ENCODE results near the gene NCMAP. TPM values are rescaled to one million over a fixed set of nuclear protein-coding genes. Genes with fewer than 3 reads are reported as not detected.
"Not testable (repeated sequence)": the region's sequence is repeated elsewhere in the genome, so short reads cannot be mapped to it uniquely, and the experiment has no call there.

NCMAP gene
- total and polyA plus RNA-seq, 2 of the 8 experiments (the other 6 are each of a cell fraction or from before 2014, with no cell fraction given): 0.21 to 0.39 TPM

DNA sequence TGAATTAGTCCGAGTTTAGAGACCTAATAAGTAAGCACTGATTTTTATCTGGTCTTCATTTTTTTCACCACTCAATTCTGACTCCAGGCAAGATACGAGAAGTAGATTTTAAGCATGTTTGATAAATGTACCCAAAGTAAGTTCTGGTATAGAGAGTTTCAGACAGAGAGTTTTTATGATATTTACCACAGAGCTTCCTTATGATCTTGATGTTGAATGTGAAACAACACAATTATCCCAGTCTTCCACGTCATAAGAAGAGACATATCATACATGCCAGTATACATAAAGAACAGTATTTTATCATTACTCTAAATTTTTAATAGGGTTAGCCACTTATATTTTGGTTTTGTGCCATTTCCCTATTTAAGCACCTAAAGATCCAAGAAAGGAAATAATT is 7.8 kb upstream of the NCMAP start (continued):
- TF ChIP-seq CTCF (IDR thresholded peaks at IDR 0.05; ENCODE audit: control extremely low read depth in 1 of 3, insufficient read depth in 1 of 3, low read depth in 1 of 3, low read length in 3 of 3) (no peak), HDAC2 (IDR thresholded peaks at IDR 0.05; ENCODE audit: borderline replicate concordance in 1 of 2, low read depth in 2 of 2, low read length in 2 of 2) (no peak), TAF7 (optimal IDR thresholded peaks at IDR 0.05; ENCODE audit: borderline replicate concordance, low read depth, low read length) (no peak), ASH2L (IDR thresholded peaks at IDR 0.05; ENCODE audit: low read length) (no peak), BCL11A (IDR thresholded peaks at IDR 0.05; ENCODE audit: low read depth in 2 of 2, low read length in 2 of 2) (no peak), JUND (IDR thresholded peaks at IDR 0.05; ENCODE audit: low read length) (no peak), CTBP2 (IDR thresholded peaks at IDR 0.05; ENCODE audit: borderline replicate concordance, insufficient read depth, insufficient read length, low read length) (no peak)

DNA sequence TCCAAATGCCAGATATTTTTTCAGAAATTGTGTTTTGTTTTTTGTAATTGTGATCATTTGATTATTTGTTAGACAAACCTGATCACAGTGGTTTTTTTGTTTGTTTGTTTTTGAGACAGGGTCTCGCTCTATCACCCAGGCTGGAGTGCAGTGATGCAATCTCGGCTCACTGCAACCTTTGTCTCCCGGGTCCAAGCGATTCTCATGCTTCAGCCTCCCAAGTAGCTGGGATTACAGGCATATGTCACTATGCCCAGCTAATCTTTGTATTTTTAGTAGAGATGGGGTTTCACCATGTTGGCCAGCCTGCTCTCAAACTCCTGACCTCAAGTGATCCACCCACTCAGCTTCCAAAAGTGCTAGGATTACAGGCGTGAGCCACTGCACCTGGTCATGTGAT is 6.7 kb upstream of the NCMAP start:
- H2BK12ac ChIP-seq (ENCODE audit: low read depth, low read length); H3K9ac ChIP-seq (replicated peaks in 1 of 4; ENCODE audit: extremely low read depth in 1 of 4, low read depth in 3 of 4, low read length in 3 of 4); H3K4me2 ChIP-seq (ENCODE audit: insufficient read depth in 1 of 2, low read depth in 2 of 2, low read length in 2 of 2); H2BK15ac ChIP-seq (ENCODE audit: low read length); H2BK120ac ChIP-seq (replicated peaks; ENCODE audit: low read depth, low read length); H4K5ac ChIP-seq (ENCODE audit: insufficient read length, low read depth, low read length); H4K20me1 ChIP-seq (replicated peaks in 1 of 2; ENCODE audit: control insufficient read depth in 1 of 2, insufficient read depth in 2 of 2, low read length in 2 of 2); H2BK5ac ChIP-seq (ENCODE audit: low read depth, low read length); H2AK5ac ChIP-seq (ENCODE audit: low read depth, low read length); H3K79me2 ChIP-seq (ENCODE audit: control insufficient read depth in 1 of 2, insufficient read depth in 2 of 2, low read length in 2 of 2); H3K18ac ChIP-seq (ENCODE audit: extremely low read depth, low read length); H3K27me3 ChIP-seq (replicated peaks in 1 of 4; ENCODE audit: control insufficient read depth in 3 of 4, extremely low read depth in 1 of 4, insufficient read depth in 3 of 4, low read length in 3 of 4); H2AFZ ChIP-seq (ENCODE audit: low read length); H3K79me1 ChIP-seq (ENCODE audit: low read depth, low read length); H3K23ac ChIP-seq (ENCODE audit: insufficient read length); H3K27ac ChIP-seq (ENCODE audit: low read depth, low read length); H4K91ac ChIP-seq (replicated peaks; ENCODE audit: insufficient read length, low read length); H4K8ac ChIP-seq (ENCODE audit: extremely low read depth, insufficient read depth, low read length); H3K4ac ChIP-seq (replicated peaks; ENCODE audit: insufficient read length, low read depth, low read length); H3K36me3 ChIP-seq (ENCODE audit: control insufficient read depth in 2 of 4, insufficient read depth in 4 of 4, low read length in 3 of 4); H3K23me2 ChIP-seq (ENCODE audit: low read depth, low read length); H3K4me1 ChIP-seq (replicated peaks in 1 of 4; ENCODE audit: control insufficient read depth in 3 of 4, insufficient read depth in 4 of 4, low read length in 3 of 4); DNase-seq (ENCODE audit: low read depth in 1 of 2, low spot score in 2 of 2); H3K4me3 ChIP-seq (ENCODE audit: extremely low read depth in 1 of 4, insufficient read depth in 2 of 4, low read depth in 3 of 4, low read length in 4 of 4); H3K14ac ChIP-seq (ENCODE audit: insufficient read length); H3K9me3 ChIP-seq (ENCODE audit: insufficient read depth in 2 of 2, low read depth in 1 of 2, low read length in 1 of 2); H2BK20ac ChIP-seq (ENCODE audit: low read length); FAIRE-seq; H3K56ac ChIP-seq (replicated peaks; ENCODE audit: insufficient read length, low read depth, low read length): not testable (repeated sequence)
- WGBS, 2 experiments (ENCODE audit: extremely low coverage in 1 of 2, insufficient coverage in 1 of 2, insufficient read length in 1 of 2, insufficient replicate concordance in 2 of 2, low coverage in 1 of 2, low lambda C conversion rate in 2 of 2, missing lambda C conversion rate in 1 of 2): 78% methylated on average over 5 of the region's 5 CpGs; no CpG with 5 or more reads in 1 of the 2 experiments
- POLR2A ChIA-PET (ENCODE audit: partially characterized antibody): interaction anchor here (0.6 kb wide), 1 partner anchor 158 kb away, joined by 3 read pairs; no protein-coding TSS in a partner anchor
- CTCF ChIA-PET (ENCODE audit: partially characterized antibody): interaction anchor here (0.7 to 3.8 kb wide), 4 partner anchors 8 to 283 kb away, joined by 3 to 19 read pairs (median 3); no protein-coding TSS in a partner anchor

Data from H1 (cell line).